Epithelial cell of prostate (primary cell): ENCODE data around the gene PARD6A.
A peak's percentile ranks its signal among the peaks of the same experiment; 100 is the strongest.

ENCODE experiments used
- DNase-seq: peaks from one replicate; pipeline ENCODE4 v3.0.0-alpha.2; 2011; ENCODE audit warnings: low read depth, low spot score
- H3K27ac ChIP-seq: fragments of 450-650 bp; 2 replicates; pipeline ENCODE4 v1.5.1; 2017; ENCODE audit warnings: mild to moderate bottlenecking

PARD6A gene

DNA sequence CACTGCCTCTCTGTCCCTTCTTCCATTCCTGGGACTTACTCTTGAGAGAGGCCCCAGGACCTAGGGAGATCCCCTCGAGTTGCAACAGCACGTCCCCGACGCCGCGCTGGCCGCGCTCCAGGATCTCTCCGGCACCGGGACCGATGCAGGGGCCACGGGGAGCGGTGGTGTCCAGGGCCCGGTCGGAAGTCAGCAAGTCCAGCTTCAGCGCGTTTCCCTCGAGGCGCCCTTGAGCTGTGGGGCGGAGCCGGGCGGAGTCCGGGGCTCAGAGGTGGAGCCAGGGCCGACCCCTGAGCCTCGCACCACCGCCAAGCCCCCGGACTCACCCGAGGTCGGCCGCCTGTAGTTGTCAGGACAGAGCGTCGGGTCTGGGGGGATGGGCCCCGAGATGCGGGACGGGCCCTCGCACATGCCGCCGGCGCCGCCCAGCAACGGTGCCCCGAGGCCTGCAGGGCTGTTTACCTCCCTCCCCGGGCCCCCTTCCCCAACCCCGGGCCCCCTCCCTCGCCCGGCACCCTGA, 5.3 kb downstream of the PARD6A start:
- no peak overlapping the region for H3K27ac ChIP-seq
- no peak for DNase-seq

- DNase-seq = no peak
- no peak within 1 kb of the TSS for H3K27ac ChIP-seq
Measured at GRCh38 chr16:67666559-67667452, 6.0 kb downstream of the PARD6A start, which contains the start of the genes C16orf86 and ENKD1. TSS of gene C16orf86 (plus strand) at chr16:67666814. CDS start at chr16:67666971, 157 bp downstream. TSS of gene ENKD1 (minus strand) at chr16:67666750. CDS start at chr16:67666442, 308 bp downstream.

DNA sequence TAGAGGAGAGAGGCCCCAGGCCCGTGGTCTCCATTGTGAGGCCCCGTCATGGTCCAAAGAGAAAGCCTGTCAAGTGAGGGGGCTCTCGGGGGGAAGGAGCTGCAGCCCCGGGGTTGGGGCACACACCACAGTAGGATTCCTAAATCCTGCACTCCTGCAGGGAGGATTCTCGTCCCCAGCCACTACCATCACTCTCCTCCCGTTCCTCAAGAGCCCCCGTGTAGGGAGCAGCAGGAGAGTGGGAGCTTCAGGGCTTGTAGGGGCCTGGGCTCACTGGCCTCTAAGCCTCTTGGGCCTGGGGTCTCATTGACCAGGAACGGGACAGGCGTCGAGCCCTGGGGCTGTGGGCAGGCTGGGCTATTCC, 6.7 kb downstream of the PARD6A start:
- H3K27ac ChIP-seq = no peak overlapping the region
- no peak for DNase-seq

- no peak overlapping the region for H3K27ac ChIP-seq
Measured at GRCh38 chr16:67667817-67668494, 7.2 kb downstream of the PARD6A start.

DNA sequence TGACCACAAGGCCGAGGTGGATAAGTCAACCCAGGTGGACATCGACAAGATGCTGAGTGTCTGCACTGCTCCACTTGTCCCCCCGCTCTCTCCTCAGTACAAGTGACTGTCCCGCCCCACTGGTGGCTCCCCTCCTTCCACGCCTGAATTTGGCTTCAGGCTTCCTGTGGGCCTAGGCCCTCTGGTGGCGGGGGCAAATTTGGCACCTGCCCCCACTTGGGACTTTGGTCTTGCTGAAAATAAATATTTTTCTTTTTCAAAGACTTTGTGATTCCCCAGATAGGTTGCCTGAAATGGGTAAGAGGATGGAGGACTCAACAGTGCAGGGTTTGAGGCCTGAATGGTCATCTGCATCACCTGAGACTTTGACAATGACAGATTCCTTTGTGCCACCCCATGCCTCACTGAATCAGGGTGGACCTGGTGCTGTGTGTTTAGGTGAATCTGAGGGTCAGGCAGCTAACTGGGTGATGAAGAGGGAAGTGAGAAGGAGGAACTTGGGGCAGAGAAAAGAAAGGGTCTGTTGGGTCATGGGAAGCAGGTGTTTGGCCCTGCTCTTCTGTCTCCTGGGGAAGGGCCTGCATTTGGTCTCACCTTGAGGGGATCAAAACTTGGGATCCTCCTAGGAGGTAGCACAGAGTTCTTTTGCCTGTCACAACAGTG, 7.9 kb downstream of the PARD6A start:
- H3K27ac ChIP-seq = no peak overlapping the region
- DNase-seq = no peak

More at GRCh38 chr16:67667817-67668494, 7.2 kb downstream of the PARD6A start:
- DNase-seq = no peak

- H3K27ac ChIP-seq = no peak overlapping the region
- DNase-seq = no peak
Measured at GRCh38 chr16:67669499-67670101, 8.8 kb downstream of the PARD6A start.

GRCh38 chr16:67672306-67672705, 11.5 kb downstream of the PARD6A start:
- no peak for DNase-seq
- H3K27ac ChIP-seq = no peak overlapping the region

DNA sequence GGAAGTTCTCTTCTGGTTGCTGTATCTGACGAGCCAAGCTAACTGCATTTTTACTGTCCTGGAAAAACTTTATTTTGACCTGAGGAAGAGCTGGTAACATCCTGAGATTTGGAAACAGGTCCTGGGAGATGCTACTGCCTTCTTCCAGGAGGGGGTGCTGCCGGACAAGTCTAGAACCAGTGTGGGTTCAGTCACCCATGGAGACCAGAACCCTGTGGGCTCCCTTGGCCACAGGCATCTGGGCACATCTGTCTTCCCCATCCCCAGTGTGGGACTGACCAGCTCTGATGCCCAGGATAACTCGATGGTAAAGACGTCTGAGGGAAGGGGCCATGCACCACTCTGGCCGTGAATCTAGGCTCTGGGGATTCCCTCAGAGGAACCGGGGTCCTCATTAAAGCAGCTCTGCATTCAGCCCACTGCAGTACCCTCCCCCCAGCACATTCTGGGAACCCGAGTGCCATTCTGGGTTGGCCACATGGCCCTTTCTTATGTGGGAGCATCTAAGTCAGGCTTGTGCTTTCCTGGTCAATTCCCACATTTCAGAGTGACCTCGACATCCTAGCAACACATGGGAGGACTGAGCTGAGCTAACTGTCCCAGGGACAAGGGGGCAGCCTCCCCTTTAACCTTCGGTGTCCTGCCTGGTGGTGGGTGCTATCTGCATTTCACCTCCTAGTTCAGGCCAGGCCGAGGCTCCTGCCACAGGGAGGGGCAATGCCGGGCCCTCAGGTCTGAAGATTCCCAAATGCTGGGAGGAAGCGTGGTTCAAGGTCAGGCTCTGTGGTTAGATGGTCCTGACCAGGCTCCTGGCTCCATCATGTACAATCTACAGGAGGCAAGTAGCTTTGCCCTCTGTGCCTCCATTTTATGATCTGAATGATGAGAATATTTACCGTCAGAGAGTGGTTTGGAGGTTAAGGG, 12.2 kb downstream of the PARD6A start:
- H3K27ac ChIP-seq = peak overlapping the region; percentile 14
- no peak for DNase-seq

DNA sequence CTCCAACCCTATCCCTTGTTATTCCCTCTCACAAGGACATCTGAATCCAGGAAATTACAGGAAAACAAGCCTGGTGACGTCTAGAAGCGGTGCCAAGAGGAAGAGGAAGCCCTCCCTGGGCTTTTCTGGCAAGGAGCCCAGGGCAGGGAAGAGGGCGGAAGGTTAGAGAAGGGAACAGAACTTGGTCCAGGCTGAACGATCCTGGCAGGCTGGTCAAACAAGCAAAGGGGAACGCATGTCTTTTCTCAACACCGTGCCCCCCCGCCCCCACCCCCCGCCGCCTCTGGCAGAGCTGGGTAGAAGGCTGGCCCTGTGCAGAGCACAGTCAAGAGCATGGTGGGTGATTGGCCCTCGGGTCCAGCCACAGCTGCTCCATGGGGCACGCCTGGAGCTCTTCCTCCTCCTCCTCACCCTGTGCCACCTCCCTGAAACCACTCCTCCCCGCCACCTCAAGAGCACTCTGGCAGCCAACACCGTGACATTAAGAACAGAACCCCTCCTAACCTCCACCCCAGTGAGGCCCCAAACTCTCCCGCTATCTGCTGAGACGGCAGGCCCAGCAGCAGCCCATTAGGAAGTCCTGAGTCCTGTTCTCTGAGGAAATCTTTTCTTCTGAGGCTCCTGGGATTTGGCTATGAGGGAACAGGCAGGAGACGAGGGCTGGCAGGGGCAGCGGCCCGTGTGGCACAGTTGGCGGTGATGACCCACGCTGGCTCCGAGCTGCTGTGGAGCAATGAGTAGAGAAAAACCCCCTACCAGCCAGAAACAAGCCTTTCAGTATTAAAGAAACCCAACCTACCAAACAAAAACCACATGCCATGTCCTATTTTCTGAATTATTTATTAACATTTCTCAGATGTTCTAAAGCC, 13.2 kb downstream of the PARD6A start:
- DNase-seq = no peak
- peak overlapping the region; percentile 14 for H3K27ac ChIP-seq

GRCh38 chr16:67674851-67675578, 14.3 kb downstream of the PARD6A start:
- no peak for DNase-seq
- no peak overlapping the region for H3K27ac ChIP-seq

DNA sequence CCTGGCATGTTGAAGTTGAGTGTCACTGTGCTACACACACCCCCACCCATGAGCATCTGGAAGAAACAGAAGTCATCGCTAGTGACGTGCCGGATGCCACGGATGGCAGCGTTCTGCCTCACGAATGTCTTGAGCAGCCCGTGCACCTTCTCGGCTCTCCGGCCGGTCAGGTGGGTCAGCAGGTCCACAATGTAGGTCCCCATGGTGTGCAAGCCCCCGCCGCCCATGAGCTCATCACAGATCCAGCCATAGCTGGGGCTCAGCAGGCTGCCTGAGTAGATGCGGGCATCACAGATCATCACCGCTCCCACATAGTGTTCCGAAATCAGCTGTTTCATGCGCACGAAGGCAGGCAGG, 14.8 kb downstream of the PARD6A start:
- no peak for DNase-seq
- H3K27ac ChIP-seq = peak overlapping the region; percentile 61

GRCh38 chr16:67675999-67676398, 15.2 kb downstream of the PARD6A start:
- DNase-seq = no peak
- H3K27ac ChIP-seq = peak overlapping the region; percentile 61

DNA sequence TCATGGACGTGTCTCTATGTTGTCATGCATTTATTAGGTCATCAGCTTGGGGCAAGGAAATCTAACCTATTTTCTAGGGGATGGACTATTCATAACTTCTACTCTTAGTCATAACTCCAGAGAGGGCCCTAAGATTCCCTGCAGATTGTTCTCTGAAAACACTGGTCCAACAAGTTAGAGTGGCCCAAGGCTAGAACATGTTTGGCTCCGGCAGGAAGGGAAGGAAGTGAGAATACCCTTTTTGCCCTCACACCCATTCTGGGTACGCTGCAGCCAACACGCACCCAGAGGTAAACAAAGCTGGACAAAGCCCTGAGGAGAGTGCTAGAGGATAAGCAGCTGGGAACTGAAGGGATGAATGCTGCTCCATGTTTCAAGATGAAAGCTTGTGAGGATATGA, 15.8 kb downstream of the PARD6A start:
- no peak for DNase-seq
- peak overlapping the region; percentile 61 for H3K27ac ChIP-seq

- H3K27ac ChIP-seq = peak overlapping the region; percentile 61
Measured at GRCh38 chr16:67676939-67677338, 16.2 kb downstream of the PARD6A start.

DNA sequence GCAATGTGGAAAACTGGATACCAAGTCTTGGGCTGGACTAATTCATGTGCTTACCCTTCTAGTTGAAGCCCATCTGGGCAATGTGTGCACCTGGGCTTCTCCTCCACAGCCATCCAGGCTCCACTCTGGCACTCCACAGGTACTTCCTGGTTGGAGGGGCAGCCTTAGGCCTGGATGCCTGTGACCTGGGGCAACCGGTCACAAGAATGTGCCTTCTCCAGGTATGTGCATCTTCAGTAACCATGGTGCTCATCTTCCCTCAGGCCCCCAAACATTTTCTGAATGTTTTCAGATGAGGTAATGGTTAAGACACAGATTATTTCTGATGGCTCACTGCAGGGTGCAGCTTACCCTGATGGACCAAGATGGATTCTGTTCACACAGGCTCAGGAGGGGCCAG, 17.0 kb downstream of the PARD6A start:
- DNase-seq = no peak
- H3K27ac ChIP-seq = peak overlapping the region; percentile 61

More at GRCh38 chr16:67676939-67677338, 16.2 kb downstream of the PARD6A start:
- DNase-seq = no peak

GRCh38 chr16:67678354-67679023, 17.7 kb downstream of the PARD6A start:
- no peak overlapping the region for H3K27ac ChIP-seq
- DNase-seq = no peak
